VCaP (cell line): ENCODE data around the gene TEX13A.
"Not testable (repeated sequence)": the region's sequence is repeated elsewhere in the genome, so short reads cannot be mapped to it uniquely, and the experiment has no call there.

ENCODE experiments used
- H3K27ac ChIP-seq: fragments of 450-650 bp; 2 replicates; pipeline ENCODE4 v1.5.1; 2017
- CTCF ChIP-seq: fragments of 450-650 bp; conservative IDR thresholded peaks from 2 replicates; pipeline ENCODE4 v1.5.1; 2017; ENCODE audit warnings: mild to moderate bottlenecking, moderate library complexity

Gene TEX13A

GRCh38 chrX:105260291-105261043 lies 40.0 kb upstream of the TEX13A start:
- no peak for TF ChIP-seq CTCF

DNA sequence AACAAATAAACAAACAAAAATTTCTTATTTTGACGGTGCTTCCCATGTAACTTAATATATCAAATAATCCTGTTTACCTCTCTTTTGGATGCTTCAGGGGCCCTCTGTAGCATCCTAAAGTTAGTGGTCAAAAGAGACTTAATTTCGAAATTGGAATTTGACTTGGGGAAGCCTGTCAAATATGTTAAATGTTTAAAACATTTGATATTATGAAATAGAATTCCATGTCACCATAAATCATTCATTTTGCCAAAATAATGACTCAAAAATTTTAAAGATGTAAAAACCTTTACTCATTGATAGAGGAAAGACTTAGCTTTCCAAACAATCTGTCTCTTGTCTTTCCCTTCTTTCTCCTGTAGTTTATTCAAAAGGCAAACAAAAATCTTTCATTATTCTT lies 20.6 kb upstream of the TEX13A start:
- no peak for TF ChIP-seq CTCF

More at GRCh38 chrX:105260291-105261043, 40.0 kb upstream of the TEX13A start:
- no peak overlapping the region for H3K27ac ChIP-seq

GRCh38 chrX:105237407-105237806 lies 16.9 kb upstream of the TEX13A start:
- H3K27ac ChIP-seq, result not testable (repeated sequence)

More for the DNA sequence above, 20.6 kb upstream of the TEX13A start:
- no peak overlapping the region for H3K27ac ChIP-seq

DNA sequence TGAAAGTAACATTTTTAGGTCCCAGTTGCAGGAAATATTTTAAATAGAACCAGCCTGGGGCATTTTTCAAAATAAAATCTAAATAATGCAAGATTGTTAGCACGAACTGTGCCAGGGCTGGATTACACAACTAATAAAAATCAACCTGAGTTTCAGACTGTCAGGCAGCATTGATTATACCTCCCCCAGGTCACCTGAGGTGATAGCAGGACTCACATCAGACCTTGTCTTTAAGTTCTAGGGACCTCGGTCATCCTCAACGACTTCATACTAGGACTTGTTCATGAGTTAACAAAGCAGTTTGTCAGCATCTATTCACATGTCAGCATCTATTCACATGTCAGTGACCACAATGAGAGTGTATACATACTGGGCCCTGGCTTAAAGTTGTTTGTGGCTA lies 8.7 kb upstream of the TEX13A start:
- TF ChIP-seq CTCF, result no peak
- no peak overlapping the region for H3K27ac ChIP-seq

DNA sequence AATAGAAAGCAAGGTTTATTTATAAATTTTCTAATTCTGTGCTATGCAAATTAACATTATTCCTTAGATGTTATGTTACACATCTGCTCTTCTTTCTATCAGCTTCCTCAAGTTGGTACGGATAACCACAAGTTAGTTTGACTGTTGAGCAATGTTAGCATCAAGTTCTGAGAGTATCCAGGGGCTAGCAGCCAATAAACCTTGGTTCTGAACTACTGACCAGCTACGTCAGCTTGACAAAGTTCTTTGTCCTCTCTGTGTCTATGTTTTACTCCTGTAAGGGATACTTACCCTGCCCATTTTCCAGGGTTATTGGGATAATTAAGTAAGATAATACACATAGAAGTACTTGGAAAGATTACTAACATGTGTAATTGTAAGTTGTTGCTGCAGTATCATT lies 8.1 kb upstream of the TEX13A start:
- no peak for TF ChIP-seq CTCF
- H3K27ac ChIP-seq, result no peak overlapping the region

GRCh38 chrX:105226499-105226898 lies 6.0 kb upstream of the TEX13A start:
- no peak overlapping the region for H3K27ac ChIP-seq
- no peak for TF ChIP-seq CTCF

DNA sequence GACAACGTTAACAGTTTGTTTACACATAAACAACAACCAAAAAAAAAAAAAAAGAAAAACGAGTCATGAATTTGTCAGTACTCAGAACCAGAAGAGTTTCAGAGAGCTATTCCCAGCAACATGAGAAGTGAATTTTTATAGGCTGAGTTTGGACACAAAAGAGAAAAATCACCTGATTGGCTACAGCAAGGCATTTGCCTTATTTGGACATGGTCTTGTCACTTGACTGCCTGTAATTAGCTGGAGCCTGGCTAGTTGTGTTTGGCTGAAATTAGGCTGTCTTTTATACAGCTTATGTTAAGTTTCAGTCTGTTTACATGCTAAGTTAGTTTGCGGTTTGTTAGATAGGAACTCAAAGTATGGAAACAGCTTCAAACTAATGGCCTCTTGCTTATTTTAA lies 880 bp upstream of the TEX13A start:
- TF ChIP-seq CTCF, result no peak

More for the DNA sequence above, 880 bp upstream of the TEX13A start:
- H3K27ac ChIP-seq, result no peak overlapping the region
